ENCODE results near the gene FCSK.
A peak's percentile ranks its signal among the peaks of the same experiment; 100 is the strongest.

FCSK gene

DNA sequence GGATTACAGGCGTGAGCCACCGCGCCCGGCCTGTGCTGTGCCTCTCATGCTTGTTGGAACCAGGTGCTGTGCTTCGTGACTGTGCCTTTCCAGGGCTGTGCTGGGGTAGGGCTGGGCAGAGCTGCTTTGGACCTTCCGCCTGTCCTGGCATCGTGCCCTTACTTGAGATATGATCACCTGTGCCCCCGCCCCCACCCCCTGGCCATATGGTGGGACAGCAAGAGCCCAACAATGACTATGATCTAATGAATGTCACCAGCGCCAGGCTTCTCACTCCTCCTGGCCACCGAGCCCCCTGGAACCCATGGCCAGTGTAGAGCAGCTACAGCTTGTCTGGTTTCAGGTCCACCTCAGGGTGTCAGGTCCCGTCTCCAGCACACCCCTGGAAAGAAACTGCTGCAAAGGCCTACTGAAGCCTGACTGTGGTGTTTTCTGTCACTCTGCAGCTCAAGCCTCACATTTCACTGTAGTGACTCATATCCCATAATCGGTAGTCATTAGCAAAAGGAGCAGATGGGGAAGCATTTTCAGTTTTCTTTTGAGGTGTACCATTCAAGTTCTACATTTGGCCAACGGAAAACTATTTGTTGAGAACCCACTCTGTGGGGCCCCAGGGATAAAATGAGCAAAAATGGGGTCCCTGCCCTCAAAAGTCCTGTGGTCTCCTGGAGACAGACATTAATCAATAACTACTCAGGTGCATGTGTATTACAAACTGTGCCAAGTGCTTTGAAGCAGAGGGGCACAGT is 22.1 kb downstream of the FCSK start:
- TF ChIP-seq CTCF (IDR thresholded peaks at IDR 0.05; ENCODE audit: insufficient read depth, low read length, missing control alignments), result no peak
- H3K4me3 ChIP-seq (ENCODE audit: low read depth, low read length), result no peak overlapping the region
- ChIA-PET POLR2A (interaction anchor here (0.7 to 1.3 kb wide), 2 partner anchors 94 to 96 kb away, joined by 4 to 5 read pairs; no protein-coding TSS in a partner anchor), CTCF (no interaction called here)
- peak; percentile 40 for DNase-seq (ENCODE audit: low read depth, low spot score)

GRCh38 chr16:70478169-70478568 is 23.8 kb downstream of the FCSK start:
- no peak for TF ChIP-seq CTCF (IDR thresholded peaks at IDR 0.05; ENCODE audit: insufficient read depth, low read length, missing control alignments)
- ChIA-PET POLR2A (interaction anchor here (0.8 kb wide), 1 partner anchor 9 kb away, joined by 4 read pairs; no protein-coding TSS in a partner anchor), CTCF (interaction anchor here (1.3 to 2.2 kb wide), 3 partner anchors 98 to 175 kb away, joined by 3 to 8 read pairs (median 6); no protein-coding TSS in a partner anchor)
- H3K4me3 ChIP-seq (ENCODE audit: low read depth, low read length), result no peak overlapping the region
- DNase-seq (ENCODE audit: low read depth, low spot score), result no peak

- CTCF ChIA-PET, result interaction anchor here (0.6 to 2.2 kb wide), 4 partner anchors 53 to 174 kb away, joined by 3 to 8 read pairs (median 4); no protein-coding TSS in a partner anchor
- POLR2A ChIA-PET, result interaction anchor here (0.8 kb wide), 1 partner anchor 10 kb away, joined by 4 read pairs; no protein-coding TSS in a partner anchor
- no peak overlapping the region for H3K4me3 ChIP-seq (ENCODE audit: low read depth, low read length)
- TF ChIP-seq CTCF (IDR thresholded peaks at IDR 0.05; ENCODE audit: insufficient read depth, low read length, missing control alignments), result no peak
- no peak for DNase-seq (ENCODE audit: low read depth, low spot score)
Measured at GRCh38 chr16:70478912-70479341, 24.5 kb downstream of the FCSK start.

DNA sequence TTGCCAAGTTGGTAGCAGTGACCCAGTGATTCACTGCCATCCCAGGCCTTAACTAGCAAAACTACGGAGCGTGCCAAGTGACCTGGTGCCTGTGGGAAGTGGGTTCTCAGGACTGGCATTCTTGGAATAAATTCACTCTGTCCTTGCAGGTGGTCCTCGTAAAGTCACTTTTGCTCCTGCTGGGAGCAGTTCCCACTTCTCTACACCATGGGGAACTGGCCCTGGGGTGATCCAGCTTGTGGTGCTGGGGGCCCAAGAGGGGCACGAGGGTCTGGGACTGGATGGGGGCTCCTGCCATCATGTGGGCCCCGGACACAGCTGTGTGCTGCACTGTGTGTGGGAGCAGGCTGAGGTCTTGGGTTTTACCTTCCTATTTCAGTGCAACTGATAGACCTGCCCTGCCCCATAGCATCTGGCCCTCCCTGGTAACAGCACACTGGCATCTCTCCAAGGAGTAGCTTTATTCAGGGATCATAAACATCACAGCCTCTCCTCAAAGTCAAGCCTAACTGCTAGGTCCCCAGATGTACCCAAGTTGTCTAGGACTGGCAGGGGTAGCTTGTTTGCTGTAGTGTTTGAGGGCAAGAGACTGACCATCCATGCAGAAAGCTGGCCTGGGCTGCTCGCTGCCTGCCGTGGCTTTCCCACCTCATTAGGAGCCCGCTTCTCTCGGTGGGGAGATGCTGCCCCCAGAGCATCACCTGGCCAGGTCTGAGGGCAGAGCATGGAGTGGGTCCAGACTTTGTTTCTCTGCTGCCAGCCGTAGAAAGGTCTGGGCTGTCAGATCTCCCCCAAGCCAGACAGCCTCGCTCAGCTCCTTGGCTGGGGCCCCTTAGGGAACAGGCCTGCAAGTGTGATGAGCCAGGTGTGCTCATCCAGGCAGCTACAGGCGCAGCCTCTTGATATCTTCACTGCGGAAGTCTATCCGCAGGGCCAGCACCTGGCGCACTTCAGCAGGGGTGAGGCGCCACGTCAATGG is 26.0 kb downstream of the FCSK start:
- no peak overlapping the region for H3K4me3 ChIP-seq (ENCODE audit: low read depth, low read length)
- ChIA-PET CTCF (interaction anchor here (0.6 kb wide), 1 partner anchor 50 kb away, joined by 3 read pairs; no protein-coding TSS in a partner anchor), POLR2A (no interaction called here)
- DNase-seq (ENCODE audit: low read depth, low spot score), result no peak
- no peak for TF ChIP-seq CTCF (IDR thresholded peaks at IDR 0.05; ENCODE audit: insufficient read depth, low read length, missing control alignments)

DNA sequence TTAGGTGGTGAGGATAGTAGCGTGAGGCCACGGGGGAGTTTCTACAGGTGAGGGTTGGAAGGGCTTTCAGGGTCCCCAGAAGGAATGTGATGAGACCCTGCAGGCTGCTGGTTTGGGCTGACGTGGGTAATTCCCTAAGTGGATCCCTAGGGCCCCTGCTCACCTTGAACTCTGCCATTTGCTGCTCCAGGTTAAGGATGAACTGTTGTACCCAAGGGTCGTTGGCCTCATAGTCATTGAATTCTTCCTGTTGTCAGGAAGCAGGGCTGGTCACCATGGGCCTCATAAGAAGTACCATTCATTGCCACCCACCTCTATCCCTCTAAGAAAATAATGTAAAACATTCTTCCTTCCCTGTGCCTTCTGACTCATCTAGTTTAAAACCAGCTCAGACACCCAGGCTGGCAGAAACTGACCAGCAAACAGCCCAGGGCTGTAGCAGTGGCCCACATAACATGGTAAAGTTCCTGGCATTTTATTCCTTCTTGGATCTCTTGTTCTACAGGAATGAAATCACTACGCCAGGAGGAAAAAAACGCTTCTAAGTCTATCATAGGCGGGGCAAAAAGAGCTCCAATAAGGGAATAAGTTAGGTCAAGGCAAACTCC is 27.6 kb downstream of the FCSK start:
- POLR2A ChIA-PET, result interaction anchor here (0.5 to 1.2 kb wide), 3 partner anchors 19 to 171 kb away, joined by 3 to 4 read pairs (median 3); no protein-coding TSS in a partner anchor
- no peak for TF ChIP-seq CTCF (IDR thresholded peaks at IDR 0.05; ENCODE audit: insufficient read depth, low read length, missing control alignments)
- CTCF ChIA-PET, result interaction anchor here (0.5 kb wide), 1 partner anchor 11 kb away, joined by 3 read pairs; no protein-coding TSS in a partner anchor
- DNase-seq (ENCODE audit: low read depth, low spot score), result peak; percentile 31
- H3K4me3 ChIP-seq (ENCODE audit: low read depth, low read length), result no peak overlapping the region

Data from AG04449 (cell line).